ENCODE measurements around the gene RNU5D-1. TPM values are rescaled to one million over a fixed set of nuclear protein-coding genes. Genes with fewer than 3 reads are reported as not detected.
"Not testable (repeated sequence)": the region's sequence is repeated elsewhere in the genome, so short reads cannot be mapped to it uniquely, and the experiment has no call there.

RNU5D-1 gene
- total RNA-seq, 1 experiment from 2014 or later = not detected

DNA sequence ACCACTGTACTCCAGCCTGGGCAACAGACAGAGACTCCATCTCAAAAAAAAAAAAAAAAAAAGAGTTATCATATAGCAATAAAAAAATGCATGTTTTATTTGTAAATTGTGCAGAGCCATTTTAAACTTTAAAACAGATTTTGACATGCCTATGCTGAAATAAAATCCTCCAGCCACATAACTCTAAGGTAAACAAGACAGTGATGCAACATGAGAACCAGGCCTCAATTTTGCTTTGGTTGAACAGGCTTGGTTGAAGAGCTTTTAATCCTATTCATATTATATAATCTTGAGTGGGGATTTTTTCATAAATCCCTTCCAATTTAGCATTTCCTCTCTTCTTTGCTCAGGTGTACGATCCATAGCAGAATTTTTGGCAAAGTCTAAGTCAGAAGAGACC, 30.4 kb downstream of the RNU5D-1 start:
- no peak for DNase-seq (ENCODE audit: low spot score)

DNA sequence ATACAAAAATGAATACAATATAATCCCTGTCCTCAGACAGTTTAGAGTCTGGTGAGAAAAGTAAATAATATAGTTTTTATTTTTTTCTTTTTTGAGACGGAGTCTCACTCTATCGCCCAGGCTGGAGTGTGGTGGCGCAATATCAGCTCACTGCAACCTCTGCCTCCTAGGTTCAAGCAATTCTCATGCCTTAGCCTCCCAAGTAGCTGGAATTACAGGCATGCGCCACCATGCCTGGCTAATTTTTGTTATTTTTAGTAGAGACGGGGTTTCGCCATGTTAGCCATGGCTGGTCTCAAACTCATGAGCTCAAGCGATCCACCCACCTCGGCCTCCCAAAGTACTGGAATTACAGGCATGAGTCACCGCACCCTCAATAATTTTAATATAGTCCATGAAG, 31.6 kb downstream of the RNU5D-1 start:
- DNase-seq (ENCODE audit: low spot score) = not testable (repeated sequence)

DNA sequence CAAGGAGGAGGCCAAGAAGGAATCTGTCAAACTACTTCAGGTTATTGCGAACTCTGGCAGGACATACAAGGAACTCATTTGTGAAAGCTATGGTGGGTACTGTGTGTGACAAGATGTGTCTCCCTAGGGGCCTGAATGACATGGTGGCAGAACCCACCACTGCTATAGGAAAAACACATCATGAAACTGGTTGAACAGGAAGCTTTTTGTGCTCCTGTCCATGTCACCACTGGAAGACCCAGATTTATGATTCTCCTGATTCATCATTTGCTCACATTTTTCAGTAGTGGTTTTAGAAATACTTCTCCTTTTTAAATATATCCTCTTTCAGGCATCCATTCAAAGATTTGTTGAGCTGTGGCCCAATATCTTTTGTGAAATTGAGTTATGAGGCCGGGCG, 32.8 kb downstream of the RNU5D-1 start:
- DNase-seq (ENCODE audit: low spot score) = no peak

DNA sequence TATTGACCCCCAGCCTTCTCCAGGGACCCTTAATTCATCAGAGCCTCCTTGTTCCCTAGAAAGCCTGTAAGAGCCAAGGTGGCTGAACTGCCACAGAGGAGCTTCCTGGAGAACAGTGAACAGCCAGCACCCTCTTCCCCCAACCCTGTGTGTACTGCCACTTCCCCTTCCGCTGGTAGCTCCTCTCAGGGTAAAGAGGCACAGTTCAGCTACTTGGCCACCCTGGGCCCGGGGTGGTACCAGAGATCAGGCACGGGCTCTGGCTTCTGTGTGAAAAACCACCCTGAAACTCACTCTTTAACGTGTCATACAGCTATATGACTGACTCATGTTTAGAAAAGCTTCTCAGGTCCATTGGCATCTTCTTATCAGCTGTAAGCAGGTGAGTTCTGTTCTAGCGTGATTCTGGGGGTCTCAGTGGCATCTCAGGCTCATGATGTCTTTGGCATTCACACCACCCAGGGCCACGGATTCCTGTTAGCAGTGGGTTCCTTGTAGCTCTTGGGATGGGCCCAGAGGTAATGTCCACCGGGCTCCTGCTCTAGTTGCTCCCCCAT, 34.1 kb downstream of the RNU5D-1 start:
- DNase-seq (ENCODE audit: low spot score) = no peak

DNA sequence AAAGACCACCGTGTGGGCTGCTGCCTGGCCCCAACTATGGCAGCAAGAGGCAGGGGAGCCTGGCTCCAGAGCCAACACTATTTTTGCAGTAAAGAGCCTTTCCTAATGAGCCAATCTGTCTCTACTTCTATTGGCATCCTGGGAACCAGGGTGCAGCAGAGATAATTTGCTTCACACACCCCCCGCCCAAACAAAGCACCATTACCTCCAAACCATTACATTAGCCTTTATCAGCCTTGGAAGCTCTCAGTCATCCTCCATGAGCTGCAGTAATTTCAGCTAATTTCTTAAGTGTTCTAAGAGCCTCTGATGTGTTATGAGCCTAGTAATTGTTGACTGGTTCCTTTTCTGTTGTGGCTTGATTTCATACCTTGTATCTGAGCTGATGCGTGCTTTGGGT, 34.9 kb downstream of the RNU5D-1 start:
- DNase-seq (ENCODE audit: low spot score) = no peak

DNA sequence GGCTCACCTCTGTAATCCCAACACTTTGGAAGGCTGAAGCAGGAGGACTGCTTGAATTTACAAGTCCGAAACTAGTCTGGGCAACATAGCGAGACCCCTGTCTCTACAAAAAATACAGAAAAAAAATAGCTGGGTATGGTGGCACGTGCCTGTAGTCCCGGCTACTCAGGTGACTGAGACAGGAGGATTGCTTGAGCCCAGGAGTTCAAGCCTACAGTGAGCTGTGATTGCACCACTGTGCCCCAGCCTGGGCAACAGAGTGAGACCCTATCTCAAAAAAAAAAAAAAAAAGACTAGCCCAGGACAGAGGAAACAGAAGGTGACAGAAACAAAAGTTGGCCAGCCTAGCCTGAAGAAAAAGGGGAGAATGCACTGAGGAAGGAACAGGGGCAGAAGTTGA, 35.3 kb downstream of the RNU5D-1 start:
- no peak for DNase-seq (ENCODE audit: low spot score)

DNA sequence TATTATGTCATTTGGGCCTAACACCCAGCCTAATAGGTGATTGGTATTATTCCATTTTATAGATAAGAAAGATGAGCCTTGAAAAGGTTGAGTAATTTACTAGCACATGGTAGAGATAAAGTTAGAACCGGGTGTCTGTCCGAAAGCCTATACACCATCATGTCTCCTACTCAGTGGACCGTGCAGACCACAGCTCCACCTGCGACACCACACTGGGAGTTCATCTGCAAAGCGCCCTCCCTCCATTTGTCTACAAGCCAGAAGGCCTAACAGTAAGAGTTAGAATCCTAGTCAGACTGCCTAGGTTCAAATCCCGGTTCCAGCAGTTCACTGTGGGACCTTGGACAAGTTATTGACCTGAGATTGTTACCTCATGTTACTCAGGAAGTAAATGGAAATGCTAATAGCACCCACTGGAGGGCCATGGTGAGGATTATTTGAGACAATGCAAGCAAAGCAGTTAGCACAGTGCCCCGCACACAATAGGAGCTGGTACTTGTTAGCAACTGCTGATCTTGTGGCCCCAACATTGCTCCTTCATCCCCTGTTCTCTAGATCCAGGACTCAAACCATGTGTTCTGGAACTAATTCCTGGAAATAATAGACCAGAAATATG, 36.0 kb downstream of the RNU5D-1 start:
- DNase-seq (ENCODE audit: low spot score) = no peak

DNA sequence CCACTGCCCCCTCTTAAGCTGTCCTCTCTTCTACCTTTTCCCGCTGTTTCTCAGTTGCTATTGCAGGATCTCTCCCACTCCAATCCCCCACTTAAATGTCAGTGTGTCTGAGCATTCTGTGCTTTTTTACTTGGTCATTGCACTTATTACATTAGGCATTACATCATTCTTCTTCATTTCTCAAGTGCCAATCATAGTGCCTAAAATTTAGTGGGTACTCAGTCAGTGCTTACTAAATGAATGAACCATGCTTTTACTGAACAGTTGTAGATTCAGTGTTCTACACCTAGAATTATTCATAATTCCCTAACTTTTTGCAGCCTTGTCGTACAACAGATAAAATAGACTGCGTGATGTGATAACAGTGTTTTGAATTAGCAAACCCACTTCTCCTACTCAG, 37.1 kb downstream of the RNU5D-1 start:
- DNase-seq (ENCODE audit: low spot score) = no peak

DNA sequence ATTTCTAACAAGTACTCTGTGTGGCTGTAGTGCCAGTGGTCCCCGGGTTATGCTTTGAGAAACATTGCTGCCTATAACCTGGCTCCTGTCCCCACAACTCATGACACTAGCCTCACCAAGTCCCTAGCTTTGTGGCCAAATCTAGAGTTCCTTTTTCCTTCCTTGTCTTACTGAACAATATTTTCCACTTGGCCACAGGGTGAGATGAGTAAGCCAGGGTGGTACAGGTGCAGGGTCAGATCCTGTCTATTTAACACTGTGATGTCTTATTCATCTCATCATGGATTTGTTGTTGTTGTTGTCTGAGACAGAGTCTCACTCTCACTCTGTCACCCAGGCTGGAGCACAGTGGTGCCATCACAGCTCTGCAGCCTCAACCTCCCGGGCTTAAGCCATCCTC, 37.8 kb downstream of the RNU5D-1 start:
- DNase-seq (ENCODE audit: low spot score) = no peak

DNA sequence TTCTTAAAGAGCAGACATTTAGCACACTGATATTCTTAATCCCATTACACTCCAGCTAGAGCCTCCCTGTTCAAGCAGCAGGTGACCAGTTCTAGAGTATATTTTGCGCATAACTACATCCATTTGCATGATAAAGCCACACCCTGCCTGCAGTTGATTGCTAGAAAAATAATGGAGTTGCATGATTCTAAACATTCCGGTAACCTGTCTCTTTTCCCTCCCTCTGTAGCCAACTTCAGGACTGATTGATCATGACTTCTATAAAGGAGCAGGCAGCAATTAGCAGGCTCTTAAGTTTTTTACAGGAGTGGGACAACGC, 41.6 kb downstream of the RNU5D-1 start:
- no peak for DNase-seq (ENCODE audit: low spot score)

DNA sequence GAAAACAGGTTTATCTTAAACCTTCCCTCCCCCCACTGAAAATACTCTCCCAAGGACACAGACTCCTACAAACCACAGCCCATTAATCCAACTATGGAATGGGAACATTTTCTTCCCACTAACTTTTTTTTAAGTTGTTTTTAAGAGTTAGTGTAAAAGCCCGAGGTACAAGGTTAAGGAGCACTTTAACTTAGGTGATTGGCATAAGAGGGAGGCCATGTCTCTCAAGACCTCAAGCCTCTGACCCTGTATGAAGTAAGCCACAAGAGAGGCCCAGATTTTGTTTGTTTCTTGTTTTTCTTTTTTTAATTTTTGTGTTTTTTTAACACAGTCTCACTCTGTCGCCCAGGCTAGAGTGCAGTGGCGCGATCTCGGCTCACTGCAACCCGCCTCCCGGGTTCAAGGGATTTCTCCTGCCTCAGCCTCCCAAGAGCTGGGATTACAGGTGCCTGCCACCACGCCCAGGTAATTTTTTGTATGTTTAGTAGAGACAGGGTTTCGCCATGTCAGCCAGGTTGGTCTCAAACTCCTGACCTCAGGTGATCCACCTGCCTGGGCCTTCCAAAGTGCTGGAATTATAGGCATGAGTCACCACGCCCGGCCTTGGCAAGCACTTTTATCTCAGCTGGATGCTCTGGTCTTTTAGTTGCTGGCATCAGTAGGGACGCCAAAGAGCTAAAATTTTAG, 42.1 kb downstream of the RNU5D-1 start:
- peak; percentile 48 for DNase-seq (ENCODE audit: low spot score)

DNA sequence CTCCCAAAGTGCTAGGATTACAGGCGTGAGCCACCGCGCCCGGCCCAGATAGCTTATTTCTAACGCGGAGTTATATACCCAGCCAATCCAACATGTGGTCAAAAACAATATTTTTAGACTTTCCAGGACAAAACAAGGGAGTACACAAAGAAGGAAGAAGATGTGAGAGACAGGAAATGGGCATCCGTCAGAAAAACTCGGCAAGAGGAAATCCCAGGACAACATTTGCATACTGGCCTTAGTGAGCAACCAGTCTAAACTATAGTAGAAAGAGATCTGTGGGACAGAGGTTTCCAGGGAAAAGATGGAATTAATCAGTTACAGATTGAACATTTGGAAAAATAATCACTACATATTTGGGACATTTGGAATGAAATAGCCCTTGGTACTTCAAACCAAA, 45.1 kb downstream of the RNU5D-1 start:
- DNase-seq (ENCODE audit: low spot score) = no peak

DNA sequence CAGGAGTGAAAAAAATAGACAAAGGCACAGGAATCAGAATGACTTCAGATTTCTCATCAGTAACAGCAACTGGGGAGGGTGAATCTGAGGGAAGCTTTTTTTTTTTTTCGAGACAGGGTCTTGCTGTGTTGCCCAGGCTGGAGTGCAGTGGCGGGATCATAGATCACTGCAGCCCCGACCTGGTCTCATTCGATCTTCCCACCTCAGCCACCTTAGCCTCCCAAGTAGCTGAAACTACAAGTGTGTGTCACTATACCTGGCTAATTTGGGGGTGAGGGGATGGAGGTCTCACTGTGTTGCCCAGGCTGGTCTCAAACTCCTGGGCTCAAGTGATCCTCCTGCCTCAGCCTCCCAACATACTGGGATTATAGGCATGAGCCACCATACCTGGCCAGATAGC, 45.8 kb downstream of the RNU5D-1 start:
- DNase-seq (ENCODE audit: low spot score) = no peak

DNA sequence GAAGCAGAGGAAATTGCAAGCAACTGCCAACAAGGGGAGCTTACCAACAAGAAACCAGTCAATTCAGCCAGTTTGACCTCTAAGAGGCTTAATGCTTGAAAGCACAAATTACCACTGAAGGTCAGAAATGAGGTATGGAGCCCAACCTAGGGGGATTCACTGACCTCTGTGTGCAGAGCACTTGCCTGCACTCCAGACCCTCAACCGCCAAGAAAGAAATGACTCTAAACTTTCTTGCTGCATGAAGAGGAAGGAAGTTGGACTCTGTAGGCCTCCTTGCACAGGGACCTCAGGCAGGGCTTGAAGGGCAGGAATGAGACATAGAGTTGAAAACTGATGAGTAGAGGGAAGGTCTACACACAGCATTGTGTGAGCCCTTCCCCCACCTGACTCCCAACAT, 46.4 kb downstream of the RNU5D-1 start:
- DNase-seq (ENCODE audit: low spot score) = no peak

DNA sequence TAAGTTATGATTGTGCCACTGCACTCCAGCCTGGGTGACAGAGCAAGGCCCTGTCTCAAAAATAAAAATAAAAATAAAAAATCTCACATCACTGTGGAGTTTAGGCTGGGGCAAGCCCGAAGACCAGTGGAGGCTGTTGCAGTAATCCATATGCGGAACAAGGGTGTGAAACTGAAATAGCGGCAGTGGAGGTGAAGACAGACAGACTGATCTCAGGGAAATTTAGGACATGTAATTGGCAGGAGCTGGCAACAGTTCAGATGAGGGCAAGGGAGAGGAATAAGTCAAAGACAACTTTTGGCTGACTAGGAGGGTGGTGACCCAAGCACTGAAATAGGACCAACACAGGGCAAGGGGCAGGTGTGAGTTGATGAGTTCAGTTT, 48.1 kb downstream of the RNU5D-1 start:
- DNase-seq (ENCODE audit: low spot score) = no peak

DNA sequence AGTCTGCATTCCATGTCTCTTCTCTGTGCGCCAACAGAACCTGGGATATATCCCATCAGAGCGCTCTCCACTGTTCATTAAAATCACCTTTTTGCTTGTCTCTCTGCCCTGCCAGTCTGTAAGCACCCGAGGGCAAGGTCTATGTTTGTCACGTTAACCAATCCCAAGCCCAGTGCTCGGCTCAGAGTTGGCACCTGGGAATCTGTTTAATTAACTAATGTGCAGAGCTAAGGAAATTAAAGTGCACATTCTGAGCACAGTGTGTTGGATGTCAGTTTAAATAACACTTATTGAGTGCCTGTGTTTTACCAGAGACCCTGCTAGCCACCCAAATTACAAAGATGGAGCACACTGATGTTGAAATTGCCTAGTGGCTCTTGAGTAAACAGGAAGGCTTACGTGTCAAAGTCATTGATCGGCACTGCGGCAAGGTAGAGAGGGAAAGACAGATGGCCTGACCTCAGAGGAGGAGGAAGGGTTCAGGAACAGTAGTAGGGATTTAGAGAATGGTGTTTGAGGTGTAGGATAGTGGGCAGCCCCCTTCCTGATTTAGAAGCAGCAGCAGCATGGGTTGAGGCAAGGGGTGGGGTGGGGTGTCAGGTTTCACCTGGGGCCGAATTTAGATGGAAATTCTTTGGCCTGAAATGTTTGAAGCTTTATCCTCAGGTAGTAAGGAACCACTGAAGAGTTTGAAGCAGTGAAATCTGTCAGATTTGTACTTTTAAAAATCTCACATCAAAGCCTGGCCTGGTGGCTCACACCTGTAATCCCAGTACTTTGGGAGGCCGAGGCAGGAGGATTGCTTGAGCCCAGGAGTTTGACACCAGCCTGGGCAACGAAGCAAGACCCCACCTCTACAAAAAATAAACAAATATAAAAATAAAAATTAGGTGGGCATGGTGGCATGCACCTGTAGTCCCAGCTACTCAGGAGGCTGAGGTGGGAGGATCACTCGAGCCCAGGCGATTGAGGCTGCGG, 48.8 kb downstream of the RNU5D-1 start:
- DNase-seq (ENCODE audit: low spot score) = no peak

Other genes with a start within 250 kb of the RNU5D-1 start
- 3.7 and 4.6 TPM in 2 replicates for gene TMEM53, start 56.7 kb downstream of the RNU5D-1 start, total RNA-seq (2014; rRNA removed; shearing (Covaris generic))
- not detected in 2 replicates for gene ARMH1, start 56.5 kb downstream of the RNU5D-1 start, total RNA-seq (2014; rRNA removed; shearing (Covaris generic))
- 54.6 and 56.7 TPM in 2 replicates for gene KIF2C, start 8.7 kb upstream of the RNU5D-1 start, total RNA-seq (2014; rRNA removed; shearing (Covaris generic))
- 1,717 and 1,928 TPM in 2 replicates for gene RPS8, start 44.4 kb upstream of the RNU5D-1 start, total RNA-seq (2014; rRNA removed; shearing (Covaris generic))
- 0.05 TPM in 1 of 2 replicates, not detected in the other for gene BEST4, start 57.0 kb upstream of the RNU5D-1 start, total RNA-seq (2014; rRNA removed; shearing (Covaris generic))
- 11.3 and 15.9 TPM in 2 replicates for gene PLK3, start 69.2 kb upstream of the RNU5D-1 start, total RNA-seq (2014; rRNA removed; shearing (Covaris generic))
- gene DYNLT4, start 76.2 kb upstream of the RNU5D-1 start, total RNA-seq (2014; rRNA removed; shearing (Covaris generic)) = 6.3 TPM in 1 of 2 replicates, not detected in the other
- 4.8 and 9.4 TPM in 2 replicates for gene BTBD19, start 77.4 kb upstream of the RNU5D-1 start, total RNA-seq (2014; rRNA removed; shearing (Covaris generic))
- not detected in 2 replicates for gene PTCH2, start 112.1 kb upstream of the RNU5D-1 start, total RNA-seq (2014; rRNA removed; shearing (Covaris generic))